Esophagus mucosa (tissue), 1 donor: ENCODE results near the gene MTCL1. TPM values are rescaled to one million over a fixed set of nuclear protein-coding genes. Genes with fewer than 3 reads are reported as not detected.
A peak's percentile ranks its signal among the peaks of the same experiment; 100 is the strongest.

Experiments
- ATAC-seq: fragments of 200-7000 bp; cut with Tn5 transposase; one replicate; pipeline ENCODE4 v1.9.1; 2020
- total RNA-seq: library from RNA; stranded (reverse); gene quantifications from one replicate; pipeline ENCODE4 v1.2.4, GENCODE V29; 2023
- donor health status: DM: yes; HTN: yes; CAD: no.

Gene MTCL1
- total RNA-seq, 1 donor from 2014 or later = 9.9 TPM

GRCh38 chr18:8842506-8842905, 137.2 kb downstream of the MTCL1 start:
- no peak for ATAC-seq

GRCh38 chr18:8843005-8843404, 137.6 kb downstream of the MTCL1 start:
- ATAC-seq = no peak

GRCh38 chr18:8844721-8845148, 139.4 kb downstream of the MTCL1 start:
- ATAC-seq = no peak

GRCh38 chr18:8845506-8845905, 140.2 kb downstream of the MTCL1 start:
- ATAC-seq = no peak

GRCh38 chr18:8847066-8847755, 141.9 kb downstream of the MTCL1 start:
- ATAC-seq = peak; percentile 77

GRCh38 chr18:8847900-8848299, 142.5 kb downstream of the MTCL1 start:
- ATAC-seq = no peak

GRCh38 chr18:8848541-8848940, 143.2 kb downstream of the MTCL1 start:
- ATAC-seq = no peak

GRCh38 chr18:8849696-8850095, 144.3 kb downstream of the MTCL1 start:
- peak; percentile 22 for ATAC-seq

- ATAC-seq = no peak
These were observed 146.3 kb downstream of the MTCL1 start for GRCh38 chr18:8851659-8852058.

- ATAC-seq = no peak
These were observed 149.2 kb downstream of the MTCL1 start for GRCh38 chr18:8854550-8854949.

- ATAC-seq = no peak
These were observed 149.6 kb downstream of the MTCL1 start for GRCh38 chr18:8854962-8855361.

- no peak for ATAC-seq
These were observed 150.9 kb downstream of the MTCL1 start for GRCh38 chr18:8856212-8856611.

- ATAC-seq = no peak
These were observed 151.5 kb downstream of the MTCL1 start for GRCh38 chr18:8856769-8857393.

- ATAC-seq = no peak
These were observed 152.4 kb downstream of the MTCL1 start for GRCh38 chr18:8857806-8858205.

- ATAC-seq = peak; percentile 95
These were observed 153.6 kb downstream of the MTCL1 start for GRCh38 chr18:8858888-8859511.

GRCh38 chr18:8860845-8861642, 155.7 kb downstream of the MTCL1 start:
- peak; percentile 74 for ATAC-seq

- no peak for ATAC-seq
These were observed 158.1 kb downstream of the MTCL1 start for GRCh38 chr18:8863427-8863826.

- ATAC-seq = no peak
These were observed 160.6 kb downstream of the MTCL1 start for GRCh38 chr18:8865934-8866333.

- ATAC-seq = no peak
These were observed 161.3 kb downstream of the MTCL1 start for GRCh38 chr18:8866679-8867078.

GRCh38 chr18:8868276-8868675, 162.9 kb downstream of the MTCL1 start:
- no peak for ATAC-seq

- ATAC-seq = no peak
These were observed 163.5 kb downstream of the MTCL1 start for GRCh38 chr18:8868779-8869415.

- no peak for ATAC-seq
These were observed 164.3 kb downstream of the MTCL1 start for GRCh38 chr18:8869696-8870095.

- peak; percentile 93 for ATAC-seq
These were observed 165.2 kb downstream of the MTCL1 start for GRCh38 chr18:8870528-8870927.
